Keratinocyte (primary cell): ENCODE data around the gene ACP2. TPM values are rescaled to one million over a fixed set of nuclear protein-coding genes. Genes with fewer than 3 reads are reported as not detected.
A peak's percentile ranks its signal among the peaks of the same experiment; 100 is the strongest.

Experiments
- DNase-seq: peaks from one replicate; pipeline ENCODE4 v3.0.0-alpha.2; 2011; ENCODE audit warnings: low read depth, missing footprints, low spot score
- FAIRE-seq: peaks from 2 replicates; lab custom pipeline; 2011; peaks lifted over from hg19 to GRCh38; lab: Jason Lieb, UNC
- H2AFZ ChIP-seq: 2 replicates; pipeline ENCODE4 v1.6.0; 2012; ENCODE audit warnings: low read length, control low read depth, inconsistent platforms; ENCODE audit not compliant: control insufficient read depth
- H3K27ac ChIP-seq: 2 replicates; pipeline ENCODE4 v1.5.1; 2011; ENCODE audit warnings: low read length; ENCODE audit not compliant: control insufficient read depth, insufficient read depth
- H3K27me3 ChIP-seq: 3 replicates; pipeline ENCODE4 v1.6.0; 2011; ENCODE audit warnings: low read length; ENCODE audit not compliant: control insufficient read depth, insufficient read depth; ENCODE audit errors: extremely low read depth
- H3K36me3 ChIP-seq, 2 experiments: 2 replicates in 1 of 2; 3 replicates in 1 of 2; pipeline ENCODE4 v1.5.1; 2011; ENCODE audit warnings: low read length in 2 of 2, mild to moderate bottlenecking in 1 of 2; ENCODE audit not compliant: control insufficient read depth in 2 of 2, insufficient read depth in 2 of 2; ENCODE audit errors: extremely low read depth in 1 of 2
- H3K4me1 ChIP-seq: 3 replicates; pipeline ENCODE4 v1.5.1; 2011; ENCODE audit warnings: low read length; ENCODE audit not compliant: control insufficient read depth, insufficient read depth; ENCODE audit errors: extremely low read depth
- H3K4me2 ChIP-seq: 3 replicates; pipeline ENCODE4 v1.6.0; 2011; ENCODE audit warnings: low read depth, low read length; ENCODE audit not compliant: control insufficient read depth, insufficient read depth; ENCODE audit errors: extremely low read depth
- H3K4me3 ChIP-seq, 3 experiments: fragments of 200-600 bp in 1 of 3; sonication (generic) in 1 of 3; 2 replicates in 2 of 3; 3 replicates in 1 of 3; pipeline ENCODE4 v1.5.1; 2011 to 2016; ENCODE audit warnings: low read length in 3 of 3, mild to moderate bottlenecking in 3 of 3, control low read depth in 2 of 3, inconsistent platforms in 1 of 3, low read depth in 1 of 3, mixed read lengths in 1 of 3, mixed run types in 1 of 3, moderate library complexity in 1 of 3; ENCODE audit not compliant: control insufficient read depth in 2 of 3, insufficient read depth in 2 of 3; ENCODE audit errors: extremely low read depth in 1 of 3
- H3K79me2 ChIP-seq: 2 replicates; pipeline ENCODE4 v1.6.0; 2012; ENCODE audit warnings: low read length; ENCODE audit not compliant: control insufficient read depth, insufficient read depth
- H3K9ac ChIP-seq: 3 replicates; pipeline ENCODE4 v1.6.0; 2011; ENCODE audit warnings: low read length; ENCODE audit not compliant: control insufficient read depth, insufficient read depth; ENCODE audit errors: extremely low read depth
- H3K9me1 ChIP-seq: 3 replicates; pipeline ENCODE4 v1.6.0; 2011; ENCODE audit warnings: low read length; ENCODE audit not compliant: control insufficient read depth, insufficient read depth; ENCODE audit errors: extremely low read depth
- H3K9me3 ChIP-seq: 2 replicates; pipeline ENCODE4 v1.5.1; 2012; ENCODE audit warnings: low read depth, low read length; ENCODE audit not compliant: control insufficient read depth
- H4K20me1 ChIP-seq: 3 replicates; pipeline ENCODE4 v1.6.0; 2011; ENCODE audit warnings: low read length; ENCODE audit not compliant: control insufficient read depth, insufficient read depth; ENCODE audit errors: extremely low read depth
- CTCF ChIP-seq, 3 experiments: IDR thresholded peaks in 1 of 3; conservative IDR thresholded peaks in 1 of 3; optimal IDR thresholded peaks in 1 of 3; 2 replicates in 2 of 3; 3 replicates in 1 of 3; pipeline versions ENCODE3 to v1.5.1; 2011; ENCODE audit warnings: low read length in 3 of 3, mild to moderate bottlenecking in 3 of 3, moderate library complexity in 2 of 3, control low read depth in 1 of 3, inconsistent platforms in 1 of 3; ENCODE audit not compliant: insufficient read depth in 2 of 3; ENCODE audit errors: extremely low read depth in 1 of 3
- EZH2 ChIP-seq: IDR thresholded peaks from one replicate; pipeline ENCODE4 v1.6.1; 2012; ENCODE audit warnings: inconsistent platforms, mild to moderate bottlenecking, low read length, moderate library complexity
- dilution Hi-C: fragments of 300-500 bp; cut with MboI; formaldehyde crosslinking; loops from one replicate; pipeline ENCODE4 v1.7.0; 2020; ENCODE audit warnings: low sequenced_read_pairs; ENCODE audit not compliant: extremely low pct_ligation_motif_present
- polyA plus RNA-seq, 5 experiments: library from polyadenylated mRNA; depleted of rRNA in 3 of 5; stranded (reverse) in 3 of 5; stranded (forward) in 1 of 5; unstranded in 1 of 5; fragments of >200 nt; gene quantifications; 1 replicate in 1 of 5; 2 replicates in 3 of 5; 3 replicates in 1 of 5; pipeline versions ENCODE4 v1.2.1 to v1.2.3, GENCODE V29; 2011 to 2012; ENCODE audit warnings: missing spikeins in 2 of 5, low read depth in 1 of 5, low replicate concordance in 1 of 5

ACP2 gene
- polyA plus RNA-seq, 1 donor (not counting 4 experiments of a cell fraction or from before 2014, with no cell fraction given) = 11.5 TPM

GRCh38 chr11:47269829-47270305 is 21.3 kb upstream of the ACP2 start, which contains the start of gene MADD:
Gene MADD (plus strand): TSS chr11:47270133.
- H3K27ac ChIP-seq = peak within 1 kb of the TSS; percentile 84
- no peaks in the 10 kb centered on the region for H3K9me3 ChIP-seq
- H3K4me3 ChIP-seq = peak within 1 kb of the TSS; percentile 74 to 80 (median 74)
- peaks cover 2% of the 10 kb centered on the region for H3K9me1 ChIP-seq
- no peaks in the 10 kb centered on the region for H3K27me3 ChIP-seq
- dilution Hi-C loops = no loop called here
- TF ChIP-seq CTCF (optimal IDR thresholded peaks at IDR 0.05 in 1 of 3, IDR thresholded peaks at IDR 0.05 in 1 of 3, conservative IDR thresholded peaks at IDR 0.05 in 1 of 3; ENCODE audit: extremely low read depth in 1 of 3, insufficient read depth in 2 of 3, low read length in 3 of 3) = peak in 1 of 3 experiments; percentile 15
- no peak for TF ChIP-seq EZH2
- H4K20me1 ChIP-seq = no peaks in the 10 kb centered on the region
- FAIRE-seq (no peak), DNase-seq (no peak)
- H3K4me1 ChIP-seq = peaks cover 25% of the 10 kb centered on the region
- H3K36me3 ChIP-seq = peaks cover 0 to 2% of the 10 kb centered on the region in 2 experiments
- H3K79me2 ChIP-seq = peaks cover 32% of the 10 kb centered on the region
- H2AFZ ChIP-seq = peak within 1 kb of the TSS; percentile 89
- H3K9ac ChIP-seq = peak within 1 kb of the TSS; percentile 82
- H3K4me2 ChIP-seq = peak within 1 kb of the TSS; percentile 90

- Histone ChIP-seq H3K4me3 (peak overlapping the region; percentile 74 to 80 (median 74)), H3K27ac (peak overlapping the region; percentile 84), H2AFZ (peak overlapping the region; percentile 89), H4K20me1 (no peaks in the 10 kb centered on the region), H3K9me1 (peaks cover 2% of the 10 kb centered on the region), H3K9me3 (no peaks in the 10 kb centered on the region), H3K36me3 (no peaks in the 10 kb centered on the region), H3K9ac (peak overlapping the region; percentile 82), H3K27me3 (no peaks in the 10 kb centered on the region), H3K4me2 (peak overlapping the region; percentile 85), H3K4me1 (peaks cover 25% of the 10 kb centered on the region), H3K79me2 (peaks cover 26% of the 10 kb centered on the region)
- FAIRE-seq (no peak), DNase-seq (no peak)
- dilution Hi-C loops = no loop called here
- no peak for TF ChIP-seq EZH2
- TF ChIP-seq CTCF (optimal IDR thresholded peaks at IDR 0.05 in 1 of 3, IDR thresholded peaks at IDR 0.05 in 1 of 3, conservative IDR thresholded peaks at IDR 0.05 in 1 of 3; ENCODE audit: extremely low read depth in 1 of 3, insufficient read depth in 2 of 3, low read length in 3 of 3) = no peak
These were observed 20.6 kb upstream of the ACP2 start for GRCh38 chr11:47269002-47269828.
